Raji (cell line): ENCODE data around the gene CALY.

Source experiments
- POLR2A ChIP-seq: IDR thresholded peaks from 2 replicates; pipeline ENCODE4 v1.6.1; 2011; ENCODE audit warnings: low read depth, low read length, control low read depth; ENCODE audit not compliant: insufficient read depth

Gene CALY

DNA sequence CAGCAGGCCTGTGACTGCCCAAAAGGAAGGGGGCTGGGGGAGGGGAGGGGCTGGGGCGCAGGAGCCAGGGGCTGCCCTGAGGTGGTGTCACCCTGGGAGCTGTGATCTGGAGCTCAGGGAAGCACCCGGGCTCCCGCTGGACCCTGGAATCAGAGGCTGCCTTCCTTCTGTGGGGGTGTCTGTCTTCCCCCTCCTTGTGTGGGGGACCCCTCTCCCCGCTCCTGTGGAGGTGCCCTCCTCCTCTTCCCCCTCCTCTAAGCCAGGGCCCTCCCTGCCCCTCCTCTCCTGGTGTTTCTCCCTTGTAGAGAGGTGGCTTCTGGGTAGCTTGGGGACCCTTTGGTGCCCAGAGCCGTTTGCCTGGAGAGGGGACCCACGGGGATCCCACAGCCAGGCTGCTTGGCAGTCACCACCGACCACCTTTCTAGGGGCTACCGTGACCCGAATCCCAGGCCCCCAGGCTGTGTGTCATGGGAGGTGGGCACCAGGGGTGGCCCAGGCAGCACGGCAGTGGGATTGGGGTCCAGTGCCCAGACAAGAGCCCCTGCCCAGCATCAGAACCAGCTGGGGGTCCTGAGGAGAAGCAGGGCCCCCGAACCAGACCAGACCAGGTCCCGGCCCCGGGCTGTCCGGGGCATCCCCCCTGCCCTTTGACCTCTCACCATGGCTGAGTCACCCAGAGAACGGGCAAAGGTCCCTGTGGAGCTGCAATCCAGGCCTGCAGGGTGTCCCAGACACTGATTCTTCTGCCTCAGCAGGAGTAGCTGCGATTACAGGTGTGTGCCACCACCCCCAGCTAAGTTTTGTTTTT is 11.2 kb upstream of the CALY start:
- TF ChIP-seq POLR2A = no peak

DNA sequence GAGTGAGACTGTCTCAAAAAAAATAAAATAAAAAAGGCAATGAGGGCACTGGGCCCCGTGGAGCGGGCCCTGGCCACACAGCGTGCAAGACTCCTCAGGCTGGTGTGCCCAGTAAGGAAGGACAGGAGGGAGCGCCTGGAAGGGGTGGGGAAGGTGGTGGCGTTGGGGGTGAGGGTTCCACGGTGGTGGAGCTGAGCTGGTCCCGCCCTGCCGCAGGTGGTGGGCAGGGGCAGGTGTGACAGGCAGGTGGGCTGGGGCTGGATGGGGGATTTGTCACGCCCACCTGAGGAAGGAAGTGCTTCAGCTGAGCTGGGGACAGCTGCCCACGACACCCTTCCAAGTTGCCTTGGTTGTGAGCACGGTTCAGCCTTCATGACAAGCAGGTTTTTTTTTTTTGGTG is 9.7 kb upstream of the CALY start:
- no peak for TF ChIP-seq POLR2A

DNA sequence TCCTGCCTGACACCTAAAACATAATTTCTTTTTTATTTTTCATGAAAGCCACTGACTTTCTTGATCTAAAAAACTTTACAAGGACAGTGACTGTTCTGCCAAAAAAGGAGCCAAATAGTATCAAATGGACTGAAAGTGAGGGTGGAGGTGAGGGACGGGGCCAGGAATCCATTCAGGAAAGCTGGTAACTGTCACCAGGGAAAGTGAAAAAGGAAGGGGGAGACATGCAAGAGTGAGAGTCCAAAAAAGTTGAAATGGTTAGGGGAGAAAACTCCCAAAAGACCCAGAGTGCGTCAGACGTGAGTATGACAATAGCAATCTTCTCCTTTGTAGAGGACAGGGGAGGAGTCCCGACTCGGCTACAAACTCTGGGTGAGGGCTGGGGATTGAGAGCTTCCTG is 7.5 kb upstream of the CALY start:
- TF ChIP-seq POLR2A = no peak

DNA sequence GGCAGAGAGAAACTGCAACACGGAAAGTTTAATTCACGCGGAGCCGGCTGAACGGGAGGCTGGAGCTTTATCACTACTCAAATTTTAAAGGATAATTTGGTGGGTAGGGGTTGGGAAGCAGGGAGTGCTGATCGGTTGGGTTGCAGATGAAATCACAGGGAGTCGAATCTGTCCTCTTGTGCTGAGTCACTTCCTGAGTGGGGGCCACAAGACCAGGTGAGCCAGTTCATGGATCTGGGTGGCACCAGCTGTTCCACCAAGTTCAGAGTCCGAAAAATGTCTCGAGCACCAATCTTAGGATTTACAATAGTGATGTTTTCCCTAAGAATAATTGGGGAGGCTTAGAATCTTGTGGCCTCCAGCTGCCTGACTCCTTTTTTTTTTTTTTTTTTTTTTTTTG is 6.9 kb upstream of the CALY start:
- TF ChIP-seq POLR2A = no peak

DNA sequence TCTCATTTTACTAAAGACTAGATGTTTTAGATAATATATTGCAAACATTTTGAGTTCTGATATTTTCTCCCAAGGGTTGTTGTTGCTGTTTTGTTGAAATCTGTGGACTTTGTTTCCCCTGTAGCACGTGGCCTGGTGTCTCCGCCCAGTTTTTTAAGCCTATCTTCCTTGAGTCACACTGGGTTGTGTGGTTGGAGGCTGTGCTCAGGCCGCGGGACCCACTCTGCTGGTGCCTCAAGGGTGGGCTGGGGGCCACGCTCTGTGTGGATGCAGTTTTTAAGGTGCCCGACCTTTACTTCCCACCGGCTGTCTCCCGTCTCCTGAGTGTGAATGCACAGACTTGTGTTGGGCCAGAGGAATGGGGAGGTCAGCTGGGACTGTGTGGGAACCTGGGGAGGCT is 6.2 kb upstream of the CALY start:
- TF ChIP-seq POLR2A = no peak

DNA sequence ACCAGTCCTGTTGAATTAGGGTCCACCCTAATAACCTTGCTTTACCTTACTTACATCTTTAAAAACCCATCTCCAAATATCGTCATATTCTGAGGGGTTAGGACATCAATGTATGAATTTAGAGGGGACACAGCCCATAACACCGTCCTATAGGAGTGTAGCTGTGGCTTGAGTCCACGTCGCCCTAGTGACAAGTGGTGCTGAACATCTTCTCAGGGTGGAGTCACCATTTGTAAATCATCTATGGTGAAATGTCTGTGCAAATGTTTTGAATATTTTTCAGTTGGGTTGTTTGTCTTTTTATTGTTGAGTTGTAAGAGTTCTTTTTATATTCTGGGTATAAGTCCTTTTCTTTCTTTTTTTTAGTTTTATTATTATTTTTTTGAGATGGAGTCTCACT is 5.3 kb upstream of the CALY start:
- no peak for TF ChIP-seq POLR2A

DNA sequence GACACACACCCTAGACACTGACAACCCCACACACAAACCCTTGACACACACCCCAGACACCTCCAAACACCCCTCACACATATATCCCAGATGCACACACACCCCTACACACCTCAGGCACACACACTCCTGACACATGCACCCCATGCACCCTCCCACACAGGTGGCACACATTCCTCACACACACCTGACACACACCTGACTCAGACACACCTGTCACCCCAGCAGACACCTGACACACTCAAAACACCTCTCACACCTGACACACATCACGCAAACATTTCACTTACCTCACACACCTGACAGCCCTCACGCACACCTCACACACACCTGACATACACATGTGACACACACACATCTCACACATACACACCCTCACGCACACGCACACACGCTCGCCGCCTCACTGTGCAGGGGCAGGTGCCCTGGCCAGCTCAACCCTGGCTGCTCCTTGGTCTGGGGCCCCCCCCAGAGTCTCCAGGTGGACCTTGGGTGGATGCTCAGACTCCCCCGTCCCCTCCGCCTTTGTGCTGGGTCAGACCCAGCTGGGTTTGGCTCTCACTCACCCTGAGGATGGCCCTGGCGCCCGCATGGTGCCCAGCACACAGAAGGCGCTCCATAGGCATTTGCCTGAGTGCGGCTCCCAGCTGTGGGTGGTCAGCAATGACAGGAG is 3.1 kb upstream of the CALY start:
- no peak for TF ChIP-seq POLR2A

DNA sequence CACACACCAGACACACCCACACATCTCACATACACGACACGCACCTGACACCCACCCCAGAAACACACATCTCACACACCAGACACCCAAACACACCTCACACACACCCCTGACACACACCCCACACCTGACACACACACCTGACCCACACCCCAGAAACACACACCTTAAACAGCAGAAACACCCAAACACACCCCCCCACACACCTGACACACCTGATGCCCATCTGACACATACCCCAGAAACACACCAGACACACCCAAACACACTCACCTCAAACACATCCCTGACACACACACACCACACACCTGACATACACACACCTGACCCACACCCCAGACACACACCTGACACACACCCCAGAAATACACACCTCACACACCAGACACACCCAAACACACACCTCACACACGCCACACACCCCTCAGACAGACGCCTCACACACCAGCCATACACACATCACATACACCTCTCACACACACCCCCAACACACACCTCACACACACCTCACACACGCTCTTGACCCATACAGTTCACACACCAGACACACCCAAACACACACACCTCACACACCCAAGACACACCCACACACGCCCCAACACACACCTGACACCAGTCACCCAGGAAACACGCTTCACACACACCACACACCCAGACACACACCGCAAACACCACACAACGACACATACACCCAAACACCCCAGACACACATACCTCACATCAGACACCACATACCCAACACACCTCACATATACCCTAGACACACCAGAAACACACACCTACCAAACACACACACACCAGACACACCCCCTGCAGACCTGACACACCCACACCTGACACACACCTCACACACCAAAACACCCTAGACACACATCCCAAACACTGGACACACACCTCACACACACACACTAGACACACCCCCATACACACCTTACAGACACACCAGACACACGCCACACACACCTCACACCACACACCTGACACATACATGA is 1.7 kb upstream of the CALY start:
- no peak for TF ChIP-seq POLR2A

DNA sequence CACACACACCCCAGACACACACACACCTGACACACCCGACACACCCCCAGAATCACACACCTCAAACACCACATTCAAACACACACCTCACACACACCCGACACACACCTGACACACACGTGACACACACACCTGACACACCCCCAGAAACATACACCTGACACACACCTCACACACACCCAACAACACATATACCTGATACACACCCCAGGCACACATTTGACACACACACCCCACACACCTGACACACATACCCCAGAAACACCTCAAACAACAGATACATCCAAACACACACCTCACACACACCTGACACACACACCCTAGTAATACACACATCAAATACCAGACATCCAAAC is 652 bp upstream of the CALY start:
- no peak for TF ChIP-seq POLR2A

DNA sequence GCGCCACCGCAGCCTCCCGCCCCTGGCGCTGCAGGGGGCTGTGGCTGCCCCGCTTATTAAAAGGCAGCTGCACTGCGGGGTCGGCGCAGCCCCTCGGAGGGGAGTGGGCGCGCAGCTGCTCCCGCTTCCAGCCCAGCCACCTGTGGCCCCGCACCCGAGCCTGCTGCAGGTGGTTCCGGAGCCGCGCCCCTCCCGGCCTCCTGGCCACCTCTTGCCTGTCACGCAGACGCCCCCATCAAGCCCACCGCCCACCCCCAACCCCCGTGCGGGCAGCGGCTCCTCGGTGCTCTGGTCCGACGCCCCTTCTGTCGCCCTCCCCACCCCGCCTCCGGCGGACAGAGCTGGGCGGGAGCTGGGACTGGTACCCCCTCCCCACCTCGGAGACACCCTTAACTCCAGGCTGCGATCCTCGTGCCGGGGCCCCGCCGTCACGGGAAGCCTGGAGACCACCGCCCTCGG is 549 bp downstream of the CALY start:
- TF ChIP-seq POLR2A = no peak

DNA sequence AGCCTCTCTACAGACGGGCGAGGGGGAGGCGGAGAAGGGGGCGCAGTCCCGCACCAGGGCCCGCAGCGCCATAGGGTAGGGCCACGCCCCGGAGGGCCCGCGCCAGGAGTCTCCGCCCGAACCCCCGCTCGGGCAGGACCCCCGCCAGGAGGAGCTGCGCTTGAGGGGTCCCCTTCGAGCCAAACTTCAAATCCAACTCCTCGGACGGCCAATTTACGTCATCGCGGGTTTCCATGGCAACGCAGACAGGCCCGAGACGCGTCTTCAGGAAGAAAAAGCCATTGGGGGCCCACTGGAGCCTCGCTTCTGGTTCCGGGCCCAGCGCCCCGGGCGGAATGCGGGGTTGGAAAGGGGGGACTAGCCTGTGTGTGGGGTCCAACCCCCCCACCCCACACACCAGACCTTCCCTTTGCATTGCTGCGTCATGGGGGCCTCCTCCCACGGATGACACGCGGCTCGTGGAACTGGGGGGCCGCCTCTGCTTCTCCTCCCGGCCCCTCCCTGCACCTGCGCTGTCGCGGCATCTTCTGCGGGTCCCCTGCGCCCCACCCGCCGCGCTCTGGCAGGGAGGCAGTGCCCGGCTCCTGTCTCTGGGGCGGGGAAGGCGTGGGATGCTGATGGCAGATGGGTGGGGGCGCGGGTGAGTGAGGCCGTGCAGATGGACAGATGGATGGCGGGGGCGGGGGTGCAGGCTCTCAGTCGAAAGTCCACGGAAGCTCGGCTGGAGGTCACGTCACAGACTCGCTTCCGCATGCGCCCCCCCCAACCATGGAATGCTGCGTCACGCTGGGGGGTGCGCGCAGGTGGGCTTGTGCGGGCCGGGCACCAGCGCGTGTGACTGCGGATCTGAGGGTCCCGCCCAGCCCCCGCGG is 1.2 kb downstream of the CALY start:
- TF ChIP-seq POLR2A = no peak

DNA sequence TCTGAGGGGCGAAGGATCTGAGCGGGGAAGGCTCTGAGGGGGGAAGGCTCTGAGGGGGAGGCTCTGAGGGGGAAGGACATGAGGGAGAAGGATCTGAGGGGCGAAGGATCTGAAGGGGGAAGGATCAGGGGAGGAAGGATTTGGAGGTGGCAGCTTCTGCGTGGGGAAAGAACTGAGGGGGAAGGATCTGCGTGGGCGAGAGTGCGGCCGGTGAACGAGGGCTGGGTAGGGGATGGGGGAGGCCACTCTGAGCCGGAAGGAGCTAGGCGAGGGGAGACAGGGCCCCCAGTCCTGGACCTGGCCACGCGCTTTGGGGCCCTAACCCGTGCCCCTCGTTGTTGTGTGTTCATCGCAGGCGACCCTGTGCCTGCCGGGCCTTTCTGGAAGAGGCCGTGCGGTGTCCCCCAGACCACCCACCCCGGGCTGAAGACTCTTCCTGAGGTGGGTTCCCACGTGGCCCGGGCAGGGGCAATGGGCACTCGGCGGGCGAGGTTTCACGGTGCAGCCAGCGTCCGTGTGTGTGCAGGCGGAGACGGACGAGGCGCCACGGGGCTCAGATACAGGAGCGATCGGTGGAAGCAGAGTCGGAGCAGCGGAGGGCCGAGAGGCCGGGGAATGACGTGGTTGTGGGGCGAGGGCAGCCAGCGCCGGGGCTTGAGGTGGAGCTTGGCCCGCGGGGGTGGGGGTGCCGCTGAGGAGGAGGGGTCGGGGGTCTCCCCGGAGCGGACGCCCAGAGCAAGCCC is 2.0 kb downstream of the CALY start:
- no peak for TF ChIP-seq POLR2A

DNA sequence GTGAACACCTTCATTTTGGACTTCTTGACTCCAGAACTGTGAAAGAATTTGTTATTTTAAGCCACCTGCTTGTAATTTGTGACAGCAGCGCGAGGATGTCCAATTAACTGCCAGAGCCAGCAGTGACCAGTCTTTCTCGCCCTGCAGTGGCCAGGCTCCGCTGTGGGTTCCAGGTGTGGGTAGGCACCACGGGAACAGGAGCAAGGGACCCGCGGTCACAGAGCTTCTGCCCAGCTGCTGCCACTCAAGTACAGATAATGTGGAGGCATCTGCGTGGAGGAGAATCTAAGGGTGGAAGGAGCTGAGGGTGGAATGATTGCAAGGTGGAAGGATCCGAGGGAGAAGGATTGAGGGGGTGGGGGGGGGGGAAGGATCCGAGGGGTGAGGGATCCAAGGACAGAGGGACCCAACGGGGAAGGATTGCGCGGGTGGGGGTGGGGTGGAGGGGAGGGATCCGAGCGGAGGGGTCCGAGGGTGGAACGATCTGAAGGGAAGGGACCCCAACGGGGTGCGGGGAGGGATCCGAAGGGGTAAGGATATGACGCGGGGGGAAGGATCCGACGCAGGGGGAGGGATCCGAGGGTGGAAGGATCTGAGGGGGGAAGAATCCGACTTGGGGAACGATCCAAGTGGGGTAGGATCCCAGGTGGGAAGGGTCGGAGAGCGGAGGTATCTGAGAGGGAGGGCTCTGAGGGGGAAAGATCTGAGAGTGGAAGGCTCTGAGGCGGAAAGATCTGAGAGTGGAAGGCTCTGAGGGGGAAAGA is 3.6 kb downstream of the CALY start:
- TF ChIP-seq POLR2A = no peak

DNA sequence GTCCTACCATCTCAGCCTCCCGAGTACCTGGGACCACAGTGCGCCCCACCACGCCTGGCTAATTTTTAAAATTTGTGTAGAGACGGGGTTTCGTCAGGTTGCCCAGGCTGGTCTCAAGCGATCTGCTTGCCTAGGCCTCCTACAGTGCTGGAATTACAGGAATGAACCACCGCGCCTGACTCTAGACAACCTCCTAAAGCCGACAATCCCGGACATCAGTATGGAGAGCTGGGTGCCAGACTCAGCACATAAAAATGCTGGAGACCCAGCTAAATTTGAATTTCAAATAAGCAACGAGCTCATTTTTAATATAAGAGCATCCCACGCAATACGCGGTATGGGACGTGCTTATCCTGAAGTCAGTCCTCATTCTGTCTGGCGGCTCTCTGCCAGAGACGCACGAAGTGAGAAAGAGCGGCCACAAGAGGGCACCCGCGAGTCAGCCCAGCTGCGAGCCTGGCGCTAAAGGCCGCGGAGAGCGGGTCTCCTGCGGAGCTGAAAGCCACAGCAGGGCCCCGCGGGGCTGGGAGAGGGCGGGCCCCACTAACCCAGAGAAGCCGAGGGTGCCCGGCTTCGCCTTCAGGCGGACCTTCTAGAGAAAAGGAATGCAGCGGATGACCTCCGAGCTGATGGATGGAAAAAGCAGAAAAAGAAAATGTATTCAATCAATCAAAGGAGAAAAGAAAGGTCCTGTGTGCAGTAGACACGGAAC is 7.0 kb downstream of the CALY start:
- TF ChIP-seq POLR2A = no peak
